OCI-LY3 (cell line): ENCODE measurements around the gene SEPTIN12.
"Not testable (repeated sequence)": the region's sequence is repeated elsewhere in the genome, so short reads cannot be mapped to it uniquely, and the experiment has no call there.

ENCODE experiments used
- EZH2phosphoT487 ChIP-seq: fragments of 200-600 bp; shearing (Covaris generic); IDR thresholded peaks from 2 replicates; pipeline ENCODE4 v1.6.1; 2018; ENCODE audit warnings: antibody characterized with exemption, mixed run types, low read depth
- TF ChIP-seq, protein P1 (sequence below): fragments of 200-600, 300-600 bp; sonication (generic); IDR thresholded peaks from 2 replicates; pipeline ENCODE4 v1.5.1; 2014; ENCODE audit warnings: antibody characterized with exemption, low read length, low read depth

- TF ChIP-seq, protein P1, sequence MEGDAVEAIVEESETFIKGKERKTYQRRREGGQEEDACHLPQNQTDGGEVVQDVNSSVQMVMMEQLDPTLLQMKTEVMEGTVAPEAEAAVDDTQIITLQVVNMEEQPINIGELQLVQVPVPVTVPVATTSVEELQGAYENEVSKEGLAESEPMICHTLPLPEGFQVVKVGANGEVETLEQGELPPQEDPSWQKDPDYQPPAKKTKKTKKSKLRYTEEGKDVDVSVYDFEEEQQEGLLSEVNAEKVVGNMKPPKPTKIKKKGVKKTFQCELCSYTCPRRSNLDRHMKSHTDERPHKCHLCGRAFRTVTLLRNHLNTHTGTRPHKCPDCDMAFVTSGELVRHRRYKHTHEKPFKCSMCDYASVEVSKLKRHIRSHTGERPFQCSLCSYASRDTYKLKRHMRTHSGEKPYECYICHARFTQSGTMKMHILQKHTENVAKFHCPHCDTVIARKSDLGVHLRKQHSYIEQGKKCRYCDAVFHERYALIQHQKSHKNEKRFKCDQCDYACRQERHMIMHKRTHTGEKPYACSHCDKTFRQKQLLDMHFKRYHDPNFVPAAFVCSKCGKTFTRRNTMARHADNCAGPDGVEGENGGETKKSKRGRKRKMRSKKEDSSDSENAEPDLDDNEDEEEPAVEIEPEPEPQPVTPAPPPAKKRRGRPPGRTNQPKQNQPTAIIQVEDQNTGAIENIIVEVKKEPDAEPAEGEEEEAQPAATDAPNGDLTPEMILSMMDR = not testable (repeated sequence)
- TF ChIP-seq EZH2phosphoT487 = not testable (repeated sequence)
Measured at GRCh38 chr16:4784444-4784987, 3.6 kb downstream of the SEPTIN12 start.
